ENCODE results near the gene PCGF3. TPM values are rescaled to one million over a fixed set of nuclear protein-coding genes. Genes with fewer than 3 reads are reported as not detected.

Gene PCGF3
- total RNA-seq, 4 donors from 2014 or later = 31.0 to 67.1 (median 48.8) TPM

GRCh38 chr4:762211-763190, 56.9 kb downstream of the PCGF3 start:
- TF ChIP-seq CTCF (IDR thresholded peaks at IDR 0.05) = no peak
- ATAC-seq (ENCODE audit: low FRiP score) (no peak), DNase-seq (ENCODE audit: low spot score) (no peak)

GRCh38 chr4:763191-763810, 57.7 kb downstream of the PCGF3 start:
- ATAC-seq (ENCODE audit: low FRiP score) (no peak), DNase-seq (ENCODE audit: low spot score) (no peak)
- TF ChIP-seq CTCF (IDR thresholded peaks at IDR 0.05) = no peak

GRCh38 chr4:763922-764321, 58.3 kb downstream of the PCGF3 start:
- TF ChIP-seq CTCF (IDR thresholded peaks at IDR 0.05) = no peak
- DNase-seq (ENCODE audit: low spot score) (no peak), ATAC-seq (ENCODE audit: low FRiP score) (peak; percentile 21)

- DNase-seq (ENCODE audit: low spot score) (no peak), ATAC-seq (ENCODE audit: low FRiP score) (peak; percentile 21)
- TF ChIP-seq CTCF (IDR thresholded peaks at IDR 0.05) = no peak
Observed at GRCh38 chr4:764405-765169, 59.0 kb downstream of the PCGF3 start.

- ATAC-seq (ENCODE audit: low FRiP score) (no peak), DNase-seq (ENCODE audit: low spot score) (no peak)
- TF ChIP-seq CTCF (IDR thresholded peaks at IDR 0.05) = no peak
Observed at GRCh38 chr4:766152-766515, 60.5 kb downstream of the PCGF3 start.

- no peak for DNase-seq (ENCODE audit: low spot score)
- no peak for TF ChIP-seq CTCF (IDR thresholded peaks at IDR 0.05)
- no peak for ATAC-seq (ENCODE audit: low FRiP score)
Observed at GRCh38 chr4:766559-767283, 61.1 kb downstream of the PCGF3 start.

Measured in omental fat pad (tissue), 4 donors.